Stomach (tissue), 4 donors: ENCODE measurements around the gene MTA2.

Experiments used
- EP300 ChIP-seq: sonication (generic); formaldehyde crosslinking; IDR thresholded peaks from one replicate; pipeline ENCODE4 v1.6.1; 2017; ENCODE audit warnings: antibody characterized with exemption
- TF ChIP-seq, protein P1 (sequence below), 7 experiments: fragments of 450-650 bp in 4 of 7; fragments of 200-600 bp in 3 of 7; sonication (generic) in 3 of 7; IDR thresholded peaks; one replicate each; pipeline ENCODE4 v1.5.1; 2016 to 2019; ENCODE audit warnings: antibody characterized with exemption in 7 of 7, control low read depth in 2 of 7, mild to moderate bottlenecking in 1 of 7

DNA sequence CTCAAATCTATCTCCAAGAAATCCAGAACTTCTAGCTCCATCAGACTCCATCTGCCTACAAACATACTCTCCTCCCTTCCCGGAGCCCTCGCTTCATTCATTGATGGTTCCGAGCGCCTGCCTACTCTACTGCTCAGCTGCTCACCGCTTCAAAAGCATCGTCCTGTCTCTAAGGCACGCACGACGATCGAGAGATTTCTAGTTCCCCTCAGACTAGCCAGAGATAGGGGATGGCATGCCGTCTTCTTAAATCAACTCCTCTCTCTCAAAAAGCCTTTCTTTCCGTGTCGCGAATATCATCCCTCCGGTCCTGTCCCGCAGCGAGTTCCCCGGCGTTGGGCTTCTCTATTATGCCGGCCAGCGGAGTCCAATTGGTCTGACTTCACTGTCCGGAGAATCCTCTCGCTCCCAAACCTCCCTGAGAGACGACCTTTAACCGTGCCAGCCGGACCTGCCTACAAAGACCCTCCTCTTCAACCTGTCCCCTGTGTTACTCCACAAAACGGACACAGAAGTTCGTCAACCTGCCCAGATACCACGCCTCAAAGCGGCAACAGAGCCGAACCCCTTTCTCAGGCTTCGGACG is 28.6 kb downstream of the MTA2 start:
- TF ChIP-seq, protein P1, sequence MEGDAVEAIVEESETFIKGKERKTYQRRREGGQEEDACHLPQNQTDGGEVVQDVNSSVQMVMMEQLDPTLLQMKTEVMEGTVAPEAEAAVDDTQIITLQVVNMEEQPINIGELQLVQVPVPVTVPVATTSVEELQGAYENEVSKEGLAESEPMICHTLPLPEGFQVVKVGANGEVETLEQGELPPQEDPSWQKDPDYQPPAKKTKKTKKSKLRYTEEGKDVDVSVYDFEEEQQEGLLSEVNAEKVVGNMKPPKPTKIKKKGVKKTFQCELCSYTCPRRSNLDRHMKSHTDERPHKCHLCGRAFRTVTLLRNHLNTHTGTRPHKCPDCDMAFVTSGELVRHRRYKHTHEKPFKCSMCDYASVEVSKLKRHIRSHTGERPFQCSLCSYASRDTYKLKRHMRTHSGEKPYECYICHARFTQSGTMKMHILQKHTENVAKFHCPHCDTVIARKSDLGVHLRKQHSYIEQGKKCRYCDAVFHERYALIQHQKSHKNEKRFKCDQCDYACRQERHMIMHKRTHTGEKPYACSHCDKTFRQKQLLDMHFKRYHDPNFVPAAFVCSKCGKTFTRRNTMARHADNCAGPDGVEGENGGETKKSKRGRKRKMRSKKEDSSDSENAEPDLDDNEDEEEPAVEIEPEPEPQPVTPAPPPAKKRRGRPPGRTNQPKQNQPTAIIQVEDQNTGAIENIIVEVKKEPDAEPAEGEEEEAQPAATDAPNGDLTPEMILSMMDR (IDR thresholded peaks at IDR 0.05) = no peak
- no peak for TF ChIP-seq EP300
